NCI-H2196 (cell line): Measurements from ENCODE around the gene MED13.
"Not testable (repeated sequence)": the region's sequence is repeated elsewhere in the genome, so short reads cannot be mapped to it uniquely, and the experiment has no call there.

Source experiments
- DNase-seq: peaks from one replicate; lab custom pipeline; 2025; ENCODE audit not compliant: unreplicated experiment; lab: John Stamatoyannopoulos, UW

Gene MED13

DNA sequence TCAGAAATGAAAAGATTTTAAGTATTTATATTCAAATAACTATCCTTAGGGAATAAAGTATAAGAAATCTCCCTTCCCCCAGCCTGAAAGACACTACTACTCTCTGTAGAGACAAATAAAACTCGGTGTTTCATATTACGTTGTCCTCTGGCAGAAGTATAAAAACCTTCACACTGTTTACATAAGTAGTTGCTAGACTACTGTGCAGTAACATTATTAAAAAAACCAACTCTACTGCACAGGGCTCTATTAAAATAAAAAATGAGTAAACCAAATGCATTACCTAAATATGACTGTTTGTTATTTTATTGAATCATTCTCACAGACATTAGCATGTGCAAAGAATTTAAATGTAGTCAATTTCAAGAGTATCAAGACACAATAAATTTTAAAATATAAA, 67.4 kb downstream of the MED13 start:
- peak; percentile 32 for DNase-seq

DNA sequence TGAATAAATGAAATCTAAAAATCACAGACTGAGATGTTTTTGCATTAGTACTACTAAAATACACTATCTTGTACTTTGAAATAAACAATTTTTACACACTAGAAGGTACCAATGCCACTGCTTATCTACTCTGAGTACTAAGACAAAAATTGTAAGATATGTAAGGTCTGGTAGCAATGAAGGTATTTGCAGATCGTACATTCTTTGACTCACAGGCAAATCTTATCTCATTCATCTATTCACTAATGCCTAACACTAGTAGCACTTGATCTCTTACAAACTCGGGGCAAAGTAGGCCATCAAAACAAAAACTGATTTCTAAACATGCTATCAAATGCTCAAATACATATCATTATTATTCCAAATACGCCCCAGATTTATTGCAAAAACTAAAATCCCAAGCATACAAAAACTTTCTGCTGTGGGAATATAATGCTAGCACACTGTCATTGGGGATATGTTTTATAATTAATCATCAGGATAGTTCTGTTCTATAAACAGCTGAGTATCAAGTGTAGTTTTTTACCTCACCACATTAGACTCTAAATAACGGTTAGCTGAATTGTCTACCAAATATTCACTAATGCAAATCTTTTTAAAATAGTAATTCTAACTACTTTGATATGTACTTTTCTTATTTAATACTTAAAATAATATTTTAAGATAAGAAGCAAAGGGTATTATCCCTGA, 68.0 kb downstream of the MED13 start:
- no peak for DNase-seq

GRCh38 chr17:61989509-61989908, 75.6 kb downstream of the MED13 start:
- DNase-seq: no peak

DNA sequence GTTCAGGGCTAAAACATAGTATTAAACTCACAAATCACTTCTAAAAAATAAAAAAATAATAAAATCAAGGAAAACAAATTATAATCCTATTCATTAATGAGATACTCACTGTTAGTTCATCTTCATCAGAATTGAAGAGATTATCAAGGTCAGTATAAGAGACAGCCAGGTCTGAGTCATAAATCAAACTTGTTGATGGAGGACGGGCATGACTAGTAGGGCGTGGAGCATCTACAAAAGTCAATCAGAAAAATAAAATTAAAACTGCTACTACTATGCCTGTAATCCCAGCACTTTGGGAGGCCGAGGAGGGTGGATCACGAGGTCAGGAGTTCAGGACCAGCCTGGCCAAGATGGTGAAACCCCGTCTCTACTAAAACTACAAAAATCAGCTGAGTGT, 78.2 kb downstream of the MED13 start:
- DNase-seq: no peak

DNA sequence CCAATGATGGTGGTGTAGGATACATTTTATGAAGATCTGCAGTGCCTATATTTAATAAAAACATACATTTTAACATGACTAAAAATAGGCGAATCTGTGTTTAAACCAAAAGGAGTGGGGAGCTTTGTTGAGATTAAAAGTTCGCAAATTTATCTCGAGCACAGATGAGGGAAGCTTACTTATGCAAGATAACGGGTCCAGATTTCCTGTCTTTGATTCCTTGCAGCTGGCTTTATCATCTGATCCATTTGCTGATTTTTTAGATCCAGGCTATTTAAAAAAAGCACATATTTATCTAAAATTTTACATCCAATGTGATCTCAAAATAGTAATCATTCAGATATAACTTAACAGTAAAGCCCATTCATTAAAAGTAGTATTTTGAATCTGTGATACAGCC, 80.3 kb downstream of the MED13 start:
- DNase-seq: no peak

- no peak for DNase-seq
Observed at GRCh38 chr17:61981323-61981722, 83.8 kb downstream of the MED13 start.

- no peak for DNase-seq
Observed at GRCh38 chr17:61980535-61980934, 84.5 kb downstream of the MED13 start.

GRCh38 chr17:61974115-61974514, 91.0 kb downstream of the MED13 start:
- no peak for DNase-seq

DNA sequence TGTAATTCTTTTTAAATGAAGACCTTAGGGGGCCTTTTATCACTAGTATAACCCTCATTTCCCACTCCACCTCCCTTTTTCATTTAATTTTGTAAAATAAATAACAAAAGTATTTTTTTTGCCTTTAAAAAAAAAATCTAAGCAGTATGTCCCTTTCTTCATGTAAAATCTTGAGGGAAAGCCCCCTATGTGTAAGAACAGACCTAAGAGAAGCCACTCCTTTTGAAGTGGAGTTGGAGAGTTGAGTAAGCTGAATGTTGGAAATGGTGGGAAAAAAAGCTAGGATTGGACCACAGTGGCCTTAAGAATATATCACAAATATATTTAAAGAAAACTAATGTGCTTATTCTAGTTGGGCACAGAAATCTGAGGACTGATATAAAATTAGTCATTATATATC, 92.8 kb downstream of the MED13 start:
- DNase-seq: no peak

- DNase-seq: no peak
Observed at GRCh38 chr17:61970030-61970429, 95.0 kb downstream of the MED13 start.

- no peak for DNase-seq
Observed at GRCh38 chr17:61968757-61969156, 96.3 kb downstream of the MED13 start.

GRCh38 chr17:61967729-61968128, 97.3 kb downstream of the MED13 start:
- no peak for DNase-seq

DNA sequence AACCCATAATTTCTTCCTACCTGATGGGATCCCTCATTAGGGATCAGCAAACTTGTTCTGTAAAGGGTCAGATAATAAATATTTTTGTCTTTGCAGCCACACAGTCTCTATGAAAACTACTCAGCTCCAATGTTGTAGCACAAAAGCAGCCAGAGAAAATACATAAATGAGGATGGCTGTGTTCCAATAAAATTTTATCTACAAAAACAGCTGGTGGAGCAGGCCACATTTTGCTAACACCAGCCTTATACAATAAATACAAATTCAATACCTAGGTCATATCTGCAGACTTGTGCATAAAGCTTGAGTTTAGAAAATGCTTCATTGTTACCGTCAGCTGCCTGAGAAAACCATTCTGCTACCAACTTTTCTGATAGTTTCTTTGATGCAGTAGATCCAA, 98.9 kb downstream of the MED13 start:
- DNase-seq: no peak

GRCh38 chr17:61955619-61956018, 109.5 kb downstream of the MED13 start:
- no peak for DNase-seq

GRCh38 chr17:61947367-61948078, 117.6 kb downstream of the MED13 start:
- DNase-seq: no peak

DNA sequence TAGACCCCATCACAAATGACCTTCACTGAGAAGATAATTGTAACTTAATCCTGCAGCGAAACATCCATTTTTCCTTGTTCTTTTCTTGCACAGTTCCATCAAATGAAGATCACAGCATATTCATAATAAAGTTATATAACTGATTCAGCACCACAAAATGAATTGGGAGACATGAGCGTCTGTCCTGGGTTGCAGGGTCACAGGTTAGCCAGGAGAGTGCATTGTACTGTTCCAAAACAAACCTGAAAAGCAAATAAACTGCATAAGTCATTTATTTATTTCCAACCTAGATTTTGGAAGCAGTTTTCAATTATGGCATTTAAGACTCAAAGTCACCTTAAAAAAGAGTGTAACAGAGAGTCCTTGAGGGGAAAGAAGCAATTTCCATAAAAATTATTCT, 118.7 kb downstream of the MED13 start:
- DNase-seq: no peak

- no peak for DNase-seq
Observed at GRCh38 chr17:61943117-61943516, 122.0 kb downstream of the MED13 start.

- no peak for DNase-seq
Observed at GRCh38 chr17:61942085-61942484, 123.0 kb downstream of the MED13 start.

GRCh38 chr17:61928101-61928436, 137.0 kb downstream of the MED13 start:
- DNase-seq: no peak

DNA sequence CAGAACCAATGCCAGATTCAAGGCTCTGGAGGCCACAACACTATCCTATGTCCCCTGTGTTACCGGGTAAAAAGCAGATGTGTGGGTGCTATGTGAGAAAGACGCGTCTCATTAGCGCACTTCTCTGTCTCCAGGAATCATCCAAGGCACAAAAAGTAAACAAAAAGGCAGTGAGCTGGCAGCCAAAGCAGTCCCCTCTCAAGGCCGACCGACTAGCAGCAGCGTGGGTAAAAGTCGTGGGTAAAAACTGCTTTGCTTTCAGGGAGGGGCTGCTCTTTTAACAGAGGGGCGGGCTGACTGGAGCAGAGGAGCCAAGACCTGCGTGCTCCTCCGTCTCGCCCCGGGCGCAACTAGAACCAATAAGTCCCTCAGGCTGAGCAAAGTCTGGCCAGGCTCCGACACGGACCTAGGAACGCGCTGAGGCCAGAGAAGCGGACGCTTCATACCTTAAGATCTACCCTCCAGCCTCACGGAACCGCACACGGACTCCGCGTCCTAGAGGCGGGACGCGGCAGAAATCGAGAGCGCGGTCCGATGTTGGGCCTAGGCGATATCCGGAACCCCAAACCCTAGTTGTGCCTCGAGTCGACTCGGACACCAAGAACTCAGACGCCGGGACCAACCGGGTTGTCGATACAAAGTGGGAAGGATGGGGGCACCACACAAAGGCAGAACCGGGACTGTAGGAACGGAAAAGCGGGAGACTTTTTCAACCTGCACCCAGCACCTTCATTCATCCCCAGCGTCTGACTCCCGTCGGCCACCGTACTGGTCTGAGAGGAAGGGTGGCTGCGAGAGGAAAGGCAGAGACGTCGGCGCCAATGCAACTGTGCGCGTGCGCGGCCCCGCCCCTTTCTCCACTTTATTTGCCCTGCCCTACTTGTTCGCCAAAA, 137.6 kb downstream of the MED13 start, which contains the start of gene INTS2:
TSS of gene INTS2 (minus strand) at position 775 of the 893 bp plus-strand sequence. CDS start 1,338 bp downstream, outside the sequence.
- DNase-seq: peak; percentile 89

GRCh38 chr17:61926826-61927207, 138.3 kb downstream of the MED13 start:
- no peak for DNase-seq

DNA sequence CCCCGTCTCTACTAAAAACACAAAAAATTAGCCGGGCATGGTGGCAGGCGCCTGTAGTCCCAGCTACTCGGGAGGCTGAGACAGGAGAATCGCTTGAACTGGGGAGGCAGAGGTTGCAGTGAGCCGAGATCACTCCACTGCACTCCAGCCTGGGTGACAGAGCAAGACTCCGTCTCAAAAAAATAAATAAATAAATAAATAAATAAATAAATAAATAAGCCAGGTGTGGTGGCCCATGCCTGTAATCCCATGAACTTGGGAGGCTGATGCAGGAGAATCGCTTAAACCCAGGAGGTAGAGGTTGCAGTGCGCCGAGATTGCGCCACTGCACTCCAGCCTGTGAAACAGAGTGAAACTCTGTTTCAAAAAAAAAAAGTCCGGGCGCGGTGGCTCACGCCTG, 149.9 kb downstream of the MED13 start:
- not testable (repeated sequence) for DNase-seq
